Activated gamma-delta T cell treated with anti-CD3 and anti-CD28 coated beads, Interleukin-2, amount 50 U/mL, for 16 hours (primary cell): ENCODE data around the gene CADPS2.

Experiments
- DNase-seq: peaks from one replicate; pipeline ENCODE4 v3.0.0-alpha.2; 2020; ENCODE audit warnings: low read depth

Gene CADPS2

GRCh38 chr7:122768827-122769226, 117.4 kb downstream of the CADPS2 start:
- DNase-seq, result no peak

GRCh38 chr7:122767339-122767738, 118.9 kb downstream of the CADPS2 start:
- DNase-seq, result no peak

GRCh38 chr7:122766593-122766992, 119.7 kb downstream of the CADPS2 start:
- no peak for DNase-seq

GRCh38 chr7:122764902-122765301, 121.4 kb downstream of the CADPS2 start:
- DNase-seq, result no peak

- no peak for DNase-seq
Observed at GRCh38 chr7:122764020-122764419, 122.2 kb downstream of the CADPS2 start.

GRCh38 chr7:122762071-122762470, 124.2 kb downstream of the CADPS2 start:
- DNase-seq, result no peak

GRCh38 chr7:122758501-122758900, 127.8 kb downstream of the CADPS2 start:
- DNase-seq, result no peak

- DNase-seq, result no peak
Observed at GRCh38 chr7:122756860-122757259, 129.4 kb downstream of the CADPS2 start.

- DNase-seq, result no peak
Observed at GRCh38 chr7:122755696-122756095, 130.6 kb downstream of the CADPS2 start.

- no peak for DNase-seq
Observed at GRCh38 chr7:122752583-122752982, 133.7 kb downstream of the CADPS2 start.

- DNase-seq, result no peak
Observed at GRCh38 chr7:122750389-122750788, 135.9 kb downstream of the CADPS2 start.

GRCh38 chr7:122748195-122748594, 138.1 kb downstream of the CADPS2 start:
- DNase-seq, result no peak

- DNase-seq, result no peak
Observed at GRCh38 chr7:122746948-122747347, 139.3 kb downstream of the CADPS2 start.

- DNase-seq, result no peak
Observed at GRCh38 chr7:122743211-122743610, 143.0 kb downstream of the CADPS2 start.

- no peak for DNase-seq
Observed at GRCh38 chr7:122738947-122739346, 147.3 kb downstream of the CADPS2 start.

- DNase-seq, result no peak
Observed at GRCh38 chr7:122736183-122736582, 150.1 kb downstream of the CADPS2 start.

GRCh38 chr7:122727759-122728158, 158.5 kb downstream of the CADPS2 start:
- no peak for DNase-seq

- no peak for DNase-seq
Observed at GRCh38 chr7:122727354-122727753, 158.9 kb downstream of the CADPS2 start.

- DNase-seq, result no peak
Observed at GRCh38 chr7:122726881-122727280, 159.4 kb downstream of the CADPS2 start.

GRCh38 chr7:122724366-122724765, 161.9 kb downstream of the CADPS2 start:
- DNase-seq, result no peak

- no peak for DNase-seq
Observed at GRCh38 chr7:122719010-122719578, 167.2 kb downstream of the CADPS2 start.

GRCh38 chr7:122717356-122718089, 168.7 kb downstream of the CADPS2 start:
- no peak for DNase-seq

- no peak for DNase-seq
Observed at GRCh38 chr7:122715183-122715582, 171.1 kb downstream of the CADPS2 start.

- DNase-seq, result no peak
Observed at GRCh38 chr7:122710916-122711315, 175.3 kb downstream of the CADPS2 start.
